Measurements from ENCODE around the gene TMC4.

DNA sequence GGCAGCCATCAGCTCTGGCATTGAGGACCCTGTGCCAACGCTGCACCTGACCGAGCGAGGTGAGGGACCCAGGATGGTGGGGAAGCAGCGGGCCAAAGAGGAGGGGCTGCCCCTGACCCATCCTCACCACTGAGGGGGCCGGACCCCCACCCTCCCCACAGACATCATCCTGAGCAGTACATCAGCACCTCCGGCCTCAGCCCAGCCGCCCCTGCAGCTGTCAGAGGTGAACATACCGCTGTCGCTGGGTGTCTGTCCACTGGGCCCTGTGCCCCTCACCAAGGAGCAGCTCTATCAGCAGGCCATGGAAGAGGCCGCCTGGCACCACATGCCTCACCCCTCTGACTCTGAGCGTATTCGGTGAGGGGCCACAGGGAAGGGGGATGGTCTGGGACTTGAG, 20.7 kb downstream of the TMC4 start:
- TF ChIP-seq, protein P1, sequence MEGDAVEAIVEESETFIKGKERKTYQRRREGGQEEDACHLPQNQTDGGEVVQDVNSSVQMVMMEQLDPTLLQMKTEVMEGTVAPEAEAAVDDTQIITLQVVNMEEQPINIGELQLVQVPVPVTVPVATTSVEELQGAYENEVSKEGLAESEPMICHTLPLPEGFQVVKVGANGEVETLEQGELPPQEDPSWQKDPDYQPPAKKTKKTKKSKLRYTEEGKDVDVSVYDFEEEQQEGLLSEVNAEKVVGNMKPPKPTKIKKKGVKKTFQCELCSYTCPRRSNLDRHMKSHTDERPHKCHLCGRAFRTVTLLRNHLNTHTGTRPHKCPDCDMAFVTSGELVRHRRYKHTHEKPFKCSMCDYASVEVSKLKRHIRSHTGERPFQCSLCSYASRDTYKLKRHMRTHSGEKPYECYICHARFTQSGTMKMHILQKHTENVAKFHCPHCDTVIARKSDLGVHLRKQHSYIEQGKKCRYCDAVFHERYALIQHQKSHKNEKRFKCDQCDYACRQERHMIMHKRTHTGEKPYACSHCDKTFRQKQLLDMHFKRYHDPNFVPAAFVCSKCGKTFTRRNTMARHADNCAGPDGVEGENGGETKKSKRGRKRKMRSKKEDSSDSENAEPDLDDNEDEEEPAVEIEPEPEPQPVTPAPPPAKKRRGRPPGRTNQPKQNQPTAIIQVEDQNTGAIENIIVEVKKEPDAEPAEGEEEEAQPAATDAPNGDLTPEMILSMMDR (IDR thresholded peaks at IDR 0.05 in 4 of 5, conservative IDR thresholded peaks at IDR 0.05 in 1 of 5): no peak
- no peak for TF ChIP-seq POLR2A (IDR thresholded peaks at IDR 0.05)

Data from gastrocnemius medialis (tissue), 4 donors.